ENCODE results near the gene TMEM178B. TPM values are rescaled to one million over a fixed set of nuclear protein-coding genes. Genes with fewer than 3 reads are reported as not detected.

TMEM178B gene
- polyA plus RNA-seq, 1 donor (not counting 4 experiments of a cell fraction or from before 2014, with no cell fraction given): not detected

- no peak for TF ChIP-seq EZH2 (IDR thresholded peaks at IDR 0.05; ENCODE audit: low read length)
- no peak for TF ChIP-seq CTCF (optimal IDR thresholded peaks at IDR 0.05 in 1 of 3, IDR thresholded peaks at IDR 0.05 in 1 of 3, conservative IDR thresholded peaks at IDR 0.05 in 1 of 3; ENCODE audit: extremely low read depth in 1 of 3, insufficient read depth in 2 of 3, low read length in 3 of 3)
- FAIRE-seq (no peak), DNase-seq (ENCODE audit: low read depth, low spot score) (no peak)
- Histone ChIP-seq H3K4me2 (ENCODE audit: control insufficient read depth, extremely low read depth, insufficient read depth, low read depth, low read length) (no peak overlapping the region), H3K9me1 (ENCODE audit: control insufficient read depth, extremely low read depth, insufficient read depth, low read length) (no peaks in the 10 kb centered on the region), H3K4me3 (ENCODE audit: control insufficient read depth in 2 of 3, extremely low read depth in 1 of 3, insufficient read depth in 2 of 3, low read depth in 1 of 3, low read length in 3 of 3) (no peak overlapping the region), H3K36me3 (ENCODE audit: control insufficient read depth in 2 of 2, extremely low read depth in 1 of 2, insufficient read depth in 2 of 2, low read length in 2 of 2) (no peaks in the 10 kb centered on the region), H3K79me2 (ENCODE audit: control insufficient read depth, insufficient read depth, low read length) (no peaks in the 10 kb centered on the region), H2AFZ (ENCODE audit: control insufficient read depth, low read length) (no peak overlapping the region), H3K27ac (ENCODE audit: control insufficient read depth, insufficient read depth, low read length) (no peak overlapping the region), H3K27me3 (ENCODE audit: control insufficient read depth, extremely low read depth, insufficient read depth, low read length) (no peaks in the 10 kb centered on the region), H3K4me1 (ENCODE audit: control insufficient read depth, extremely low read depth, insufficient read depth, low read length) (no peaks in the 10 kb centered on the region), H3K9ac (ENCODE audit: control insufficient read depth, extremely low read depth, insufficient read depth, low read length) (no peak overlapping the region), H3K9me3 (ENCODE audit: control insufficient read depth, low read depth, low read length) (no peaks in the 10 kb centered on the region), H4K20me1 (ENCODE audit: control insufficient read depth, extremely low read depth, insufficient read depth, low read length) (no peaks in the 10 kb centered on the region)
- dilution Hi-C loops (cut with MboI; ENCODE audit: extremely low pct_ligation_motif_present, low sequenced_read_pairs): no loop called here
Observed at GRCh38 chr7:141290973-141291372, 217.1 kb downstream of the TMEM178B start.

- no peak overlapping the region for H3K9ac ChIP-seq (ENCODE audit: control insufficient read depth, extremely low read depth, insufficient read depth, low read length)
- FAIRE-seq (no peak), DNase-seq (ENCODE audit: low read depth, low spot score) (no peak)
- no peaks in the 10 kb centered on the region for H3K79me2 ChIP-seq (ENCODE audit: control insufficient read depth, insufficient read depth, low read length)
- H3K27ac ChIP-seq (ENCODE audit: control insufficient read depth, insufficient read depth, low read length): no peak overlapping the region
- H3K36me3 ChIP-seq (ENCODE audit: control insufficient read depth in 2 of 2, extremely low read depth in 1 of 2, insufficient read depth in 2 of 2, low read length in 2 of 2): no peaks in the 10 kb centered on the region
- no peaks in the 10 kb centered on the region for H3K27me3 ChIP-seq (ENCODE audit: control insufficient read depth, extremely low read depth, insufficient read depth, low read length)
- dilution Hi-C loops (cut with MboI; ENCODE audit: extremely low pct_ligation_motif_present, low sequenced_read_pairs): no loop called here
- H3K4me3 ChIP-seq (ENCODE audit: control insufficient read depth in 2 of 3, extremely low read depth in 1 of 3, insufficient read depth in 2 of 3, low read depth in 1 of 3, low read length in 3 of 3): no peak overlapping the region
- no peaks in the 10 kb centered on the region for H4K20me1 ChIP-seq (ENCODE audit: control insufficient read depth, extremely low read depth, insufficient read depth, low read length)
- TF ChIP-seq CTCF (optimal IDR thresholded peaks at IDR 0.05 in 1 of 3, IDR thresholded peaks at IDR 0.05 in 1 of 3, conservative IDR thresholded peaks at IDR 0.05 in 1 of 3; ENCODE audit: extremely low read depth in 1 of 3, insufficient read depth in 2 of 3, low read length in 3 of 3) (no peak), EZH2 (IDR thresholded peaks at IDR 0.05; ENCODE audit: low read length) (no peak)
- H3K4me1 ChIP-seq (ENCODE audit: control insufficient read depth, extremely low read depth, insufficient read depth, low read length): no peaks in the 10 kb centered on the region
- H3K4me2 ChIP-seq (ENCODE audit: control insufficient read depth, extremely low read depth, insufficient read depth, low read depth, low read length): no peak overlapping the region
- no peaks in the 10 kb centered on the region for H3K9me1 ChIP-seq (ENCODE audit: control insufficient read depth, extremely low read depth, insufficient read depth, low read length)
- no peak overlapping the region for H2AFZ ChIP-seq (ENCODE audit: control insufficient read depth, low read length)
- H3K9me3 ChIP-seq (ENCODE audit: control insufficient read depth, low read depth, low read length): no peaks in the 10 kb centered on the region
Observed at GRCh38 chr7:141291541-141291940, 217.7 kb downstream of the TMEM178B start.
